ENCODE data around the gene HEATR5B.

DNA sequence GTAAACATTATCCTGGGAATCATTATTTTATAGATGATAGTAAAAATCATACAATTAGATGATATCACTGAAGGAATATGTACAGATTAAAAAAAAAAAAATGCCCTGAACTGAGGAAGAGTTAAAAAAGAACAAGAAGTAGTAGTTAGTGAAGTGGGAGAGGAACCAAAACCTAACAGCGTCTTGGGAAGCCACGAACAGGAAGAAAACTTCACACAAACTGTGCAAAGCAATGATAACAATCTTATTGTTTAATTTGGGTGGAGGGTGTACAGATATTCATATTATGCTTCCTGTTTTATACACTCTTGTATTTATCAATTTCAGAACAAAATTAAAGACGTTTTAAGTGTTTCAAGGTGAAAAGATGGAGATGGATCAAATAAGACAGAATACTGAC is 3.5 kb downstream of the HEATR5B start:
- TF ChIP-seq, protein P1, sequence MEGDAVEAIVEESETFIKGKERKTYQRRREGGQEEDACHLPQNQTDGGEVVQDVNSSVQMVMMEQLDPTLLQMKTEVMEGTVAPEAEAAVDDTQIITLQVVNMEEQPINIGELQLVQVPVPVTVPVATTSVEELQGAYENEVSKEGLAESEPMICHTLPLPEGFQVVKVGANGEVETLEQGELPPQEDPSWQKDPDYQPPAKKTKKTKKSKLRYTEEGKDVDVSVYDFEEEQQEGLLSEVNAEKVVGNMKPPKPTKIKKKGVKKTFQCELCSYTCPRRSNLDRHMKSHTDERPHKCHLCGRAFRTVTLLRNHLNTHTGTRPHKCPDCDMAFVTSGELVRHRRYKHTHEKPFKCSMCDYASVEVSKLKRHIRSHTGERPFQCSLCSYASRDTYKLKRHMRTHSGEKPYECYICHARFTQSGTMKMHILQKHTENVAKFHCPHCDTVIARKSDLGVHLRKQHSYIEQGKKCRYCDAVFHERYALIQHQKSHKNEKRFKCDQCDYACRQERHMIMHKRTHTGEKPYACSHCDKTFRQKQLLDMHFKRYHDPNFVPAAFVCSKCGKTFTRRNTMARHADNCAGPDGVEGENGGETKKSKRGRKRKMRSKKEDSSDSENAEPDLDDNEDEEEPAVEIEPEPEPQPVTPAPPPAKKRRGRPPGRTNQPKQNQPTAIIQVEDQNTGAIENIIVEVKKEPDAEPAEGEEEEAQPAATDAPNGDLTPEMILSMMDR (IDR thresholded peaks at IDR 0.05), result no peak
- no peak for TF ChIP-seq POLR2A (IDR thresholded peaks at IDR 0.05)
